Fibroblast of skin of scalp (primary cell): ENCODE data around the gene SHB.
A peak's percentile ranks its signal among the peaks of the same experiment; 100 is the strongest.

Experiments used
- DNase-seq: peaks from one replicate; pipeline ENCODE4 v3.0.0-alpha.2; 2013

The SHB gene

GRCh38 chr9:38022203-38022895 is 46.7 kb downstream of the SHB start:
- no peak for DNase-seq

- DNase-seq = no peak
Measured at GRCh38 chr9:38020151-38021076, 48.6 kb downstream of the SHB start.

DNA sequence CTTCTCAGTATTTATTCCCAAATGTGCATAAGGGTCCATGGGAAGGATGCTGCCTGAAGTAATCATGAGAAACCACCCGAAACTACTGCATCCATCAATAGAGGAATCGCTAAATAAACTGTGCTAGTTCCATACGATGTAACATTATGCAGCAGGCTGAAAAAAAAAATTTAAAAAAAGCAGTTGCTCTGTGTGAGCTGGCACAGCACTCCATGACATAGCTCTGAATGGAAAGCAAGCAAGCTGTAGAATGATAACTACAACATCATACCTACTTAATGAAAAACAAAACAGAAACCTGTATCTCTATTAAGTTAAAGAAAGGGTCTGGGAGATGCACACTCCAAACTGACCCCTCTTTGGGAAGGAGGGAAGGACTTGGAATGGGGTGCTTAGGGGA is 49.3 kb downstream of the SHB start:
- no peak for DNase-seq

DNA sequence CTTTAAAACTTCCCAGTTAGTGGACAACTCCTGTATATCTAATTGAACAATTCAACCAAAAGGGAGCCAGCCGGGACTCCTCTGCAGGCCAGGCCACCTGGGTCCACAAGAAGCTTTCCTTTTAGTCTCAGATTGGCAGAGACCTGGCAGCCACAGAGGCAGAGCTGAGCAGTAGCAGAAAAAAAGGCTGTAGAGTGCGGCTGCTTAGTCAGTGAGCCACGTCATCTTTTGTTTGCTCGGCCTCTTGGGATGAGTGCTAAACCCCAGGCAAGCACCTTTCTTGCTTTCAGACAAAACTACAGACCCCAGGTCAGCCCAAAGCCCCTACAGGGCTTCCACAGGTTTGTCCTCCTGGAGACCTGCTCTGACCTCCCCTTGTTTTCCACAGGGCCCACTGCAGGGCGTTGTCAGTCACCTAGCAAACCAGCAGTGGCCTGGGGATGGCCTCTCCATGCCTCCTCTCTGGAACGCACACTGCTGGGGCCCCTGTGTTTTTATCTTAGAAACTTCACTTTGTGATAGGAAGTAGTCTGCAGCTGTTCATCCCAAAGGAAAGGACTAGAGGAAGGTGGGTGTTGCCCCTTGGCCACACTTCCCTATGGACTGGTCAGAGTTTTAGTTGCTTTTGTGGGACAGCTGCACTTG is 49.9 kb downstream of the SHB start:
- peak; percentile 74 for DNase-seq

GRCh38 chr9:38018241-38018957 is 50.6 kb downstream of the SHB start:
- DNase-seq = peak; percentile 43

GRCh38 chr9:38017885-38018186 is 51.2 kb downstream of the SHB start:
- no peak for DNase-seq

DNA sequence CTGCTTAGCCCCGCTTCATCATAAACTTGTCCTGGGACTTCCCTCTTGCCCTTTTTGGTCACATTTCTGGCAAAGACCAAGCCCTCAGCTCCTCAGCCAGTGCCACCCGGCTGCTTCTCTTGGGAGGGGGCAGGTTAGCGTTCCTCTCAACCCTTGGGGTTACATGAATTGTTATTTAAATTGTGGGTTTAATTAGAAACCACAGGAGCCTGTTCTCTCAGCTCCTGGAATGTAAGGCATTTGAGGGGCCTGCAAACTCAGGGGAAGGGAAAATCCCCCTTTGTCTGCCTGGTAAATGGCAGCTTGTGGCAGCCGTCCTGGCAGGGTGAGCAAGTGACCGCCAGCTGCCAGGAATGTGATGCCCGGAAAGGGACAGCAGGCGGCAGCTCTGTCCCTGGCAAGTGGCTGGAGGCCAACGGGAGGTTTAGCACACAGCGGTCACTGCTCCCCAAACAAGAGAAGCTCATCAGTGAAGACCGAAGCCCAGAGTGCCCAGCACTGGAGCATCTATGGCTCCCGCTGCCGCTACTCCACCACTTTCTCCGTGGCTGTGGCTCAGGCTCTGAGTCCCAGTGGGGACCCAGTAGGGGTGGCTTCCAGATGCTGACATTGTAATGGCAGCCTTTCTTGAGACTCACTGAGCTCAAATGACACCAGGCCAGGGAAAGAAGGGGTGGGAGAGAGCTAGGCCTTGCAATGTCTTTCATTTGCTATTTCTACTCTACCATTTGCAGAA is 51.7 kb downstream of the SHB start:
- peak; percentile 91 for DNase-seq

- peak; percentile 83 for DNase-seq
Measured at GRCh38 chr9:38016375-38017135, 52.5 kb downstream of the SHB start.

DNA sequence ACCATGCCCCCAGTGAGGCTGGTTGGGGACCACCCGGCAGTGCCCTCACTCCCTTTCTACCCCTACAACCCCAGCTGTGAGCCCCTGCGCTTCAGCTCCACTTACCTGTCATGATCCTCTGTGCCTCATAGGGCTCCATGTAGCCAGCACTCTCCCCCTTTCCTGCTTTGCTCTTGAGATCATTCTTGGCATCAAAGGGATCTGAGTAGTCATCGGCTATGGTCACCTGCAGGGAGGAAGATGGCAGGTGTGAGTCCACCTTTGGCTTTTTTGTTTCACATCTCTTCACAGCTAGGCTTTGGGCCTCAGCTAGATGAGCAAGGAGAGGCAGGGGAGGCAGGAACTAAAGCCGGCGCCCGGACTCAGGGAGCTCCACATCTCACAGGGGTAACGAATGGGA is 53.1 kb downstream of the SHB start:
- no peak for DNase-seq

DNA sequence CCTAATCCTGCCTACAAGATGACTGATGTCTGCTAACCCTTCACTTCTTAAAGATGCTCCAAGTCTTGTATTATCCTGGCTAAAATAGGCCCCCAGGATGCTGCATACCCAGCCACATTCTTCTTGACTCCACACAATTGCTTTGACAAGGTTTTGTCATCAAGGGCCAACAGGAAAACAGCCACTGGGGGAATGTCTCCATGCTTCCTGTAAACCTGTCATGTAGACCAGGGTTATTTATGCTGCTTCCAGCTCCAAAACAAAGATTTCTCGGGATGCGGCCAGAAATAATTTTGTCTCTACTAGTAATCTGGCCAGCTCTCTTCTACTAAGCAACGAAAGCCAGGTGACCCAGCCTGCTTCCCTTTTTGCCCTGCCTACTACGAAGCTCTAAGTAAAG is 53.8 kb downstream of the SHB start:
- no peak for DNase-seq

DNA sequence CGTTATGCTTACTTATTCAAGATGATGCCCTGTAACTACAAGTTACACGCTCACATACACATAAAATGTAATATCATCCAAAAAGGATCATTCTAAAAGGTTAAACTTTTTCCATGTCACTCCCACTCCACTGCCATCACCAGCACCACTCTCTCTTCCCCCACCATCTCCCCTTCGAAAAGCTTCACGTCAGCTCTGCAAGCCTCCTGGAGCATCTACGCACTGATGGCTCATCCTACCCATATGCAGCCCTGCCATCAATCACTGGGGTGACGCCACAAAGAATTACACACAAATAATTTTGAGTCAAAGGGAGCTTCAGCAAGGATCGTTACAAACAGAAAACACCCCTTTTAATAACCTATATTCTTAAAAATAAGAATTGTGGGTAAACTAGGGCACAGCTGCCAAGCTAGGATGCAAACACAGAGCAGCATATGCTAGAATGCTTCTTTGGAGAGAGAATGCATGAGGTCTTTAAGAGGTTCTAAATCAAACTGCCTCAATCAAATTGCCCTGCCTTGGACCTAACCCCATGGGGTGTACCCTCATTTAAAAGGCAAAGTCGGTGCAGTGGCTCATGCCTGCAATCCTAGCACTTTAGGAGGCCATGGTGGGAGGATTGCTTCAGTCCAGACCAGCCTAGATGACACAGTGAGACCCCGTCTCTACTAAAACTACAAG is 56.1 kb downstream of the SHB start:
- no peak for DNase-seq

GRCh38 chr9:38011991-38012390 is 57.0 kb downstream of the SHB start:
- no peak for DNase-seq

GRCh38 chr9:38010918-38011704 is 57.9 kb downstream of the SHB start:
- no peak for DNase-seq

DNA sequence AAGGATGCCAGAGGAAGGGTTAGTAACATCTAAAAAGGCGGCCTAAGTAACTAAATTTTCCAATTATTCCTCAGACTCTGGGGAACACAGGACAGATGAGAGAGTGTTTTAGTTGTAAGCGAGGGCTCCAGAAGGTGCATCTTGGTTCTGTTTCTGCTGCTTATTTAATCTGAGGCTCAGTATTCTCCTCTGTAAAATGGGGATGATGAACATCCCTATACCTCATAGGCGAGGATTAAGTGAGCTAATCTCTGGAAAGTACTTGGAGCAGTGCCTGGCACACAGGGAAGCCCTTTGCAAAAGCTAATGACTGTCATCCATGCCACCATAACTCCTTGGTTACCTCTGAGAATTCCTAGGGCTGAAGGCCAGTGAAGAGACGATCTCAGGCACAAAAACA is 59.0 kb downstream of the SHB start:
- DNase-seq = no peak

DNA sequence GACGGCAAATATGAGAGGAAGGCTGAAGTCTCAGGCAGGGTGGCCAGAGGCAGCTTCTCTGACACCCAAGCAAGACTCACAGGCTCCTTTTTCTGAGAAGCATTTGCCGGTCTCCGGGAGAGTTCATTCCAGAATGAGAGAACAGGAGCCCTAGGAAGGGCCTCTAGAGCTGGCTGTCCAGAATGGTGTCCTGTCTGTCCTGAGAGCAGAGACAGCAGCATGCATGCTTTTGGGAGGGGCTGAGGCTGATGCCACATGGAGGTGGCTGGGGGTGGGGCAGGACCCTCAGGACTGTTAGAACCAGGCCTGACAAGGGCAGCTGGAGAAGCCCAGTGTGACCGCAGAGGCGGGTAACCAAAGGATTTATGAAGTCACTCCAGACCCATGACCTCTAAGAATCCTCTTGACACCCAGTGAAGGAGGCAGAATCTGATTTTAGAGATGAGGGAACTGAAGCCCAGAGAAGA is 60.0 kb downstream of the SHB start:
- no peak for DNase-seq

DNA sequence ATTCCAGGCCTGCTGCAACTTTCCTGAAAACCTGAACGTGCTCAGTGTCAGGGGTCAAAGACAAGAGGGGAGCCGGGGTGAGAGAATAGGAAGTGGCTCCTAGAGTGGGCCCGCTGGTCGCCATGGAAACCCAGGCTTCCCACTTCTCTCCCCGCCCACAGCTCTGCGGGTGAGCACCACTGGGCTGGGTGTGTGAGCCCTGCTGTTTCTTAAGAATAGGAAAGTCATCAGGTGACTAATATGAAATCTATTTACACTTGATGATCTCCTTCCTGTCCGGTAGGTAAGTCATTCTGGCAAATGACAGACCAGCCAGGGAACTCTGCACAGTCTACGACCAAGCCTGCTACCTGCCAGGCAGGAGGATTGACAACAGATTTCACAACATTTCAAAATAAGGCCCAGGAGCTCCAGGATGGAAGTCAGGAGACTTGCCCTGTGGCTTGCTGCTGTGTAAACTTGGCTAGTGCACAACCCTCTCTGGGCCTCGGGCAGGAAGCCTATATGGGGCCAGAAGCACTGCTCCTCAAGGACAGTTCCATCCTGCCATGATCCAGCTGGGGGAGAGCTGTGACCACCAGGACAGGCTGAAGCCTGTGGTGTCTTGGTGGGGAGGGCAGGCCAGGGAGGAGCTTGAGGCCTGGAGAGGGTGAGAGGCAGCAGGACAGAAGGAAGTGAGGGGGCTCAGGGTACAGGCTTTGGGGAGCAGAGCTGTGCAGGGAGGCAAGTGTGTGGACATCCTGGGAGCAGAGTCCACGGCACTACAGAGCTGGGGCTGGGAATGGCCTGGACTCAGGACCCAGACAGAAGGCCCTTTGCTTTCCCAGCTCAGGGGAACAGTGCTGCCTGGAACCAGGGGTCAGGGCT is 60.6 kb downstream of the SHB start:
- DNase-seq = peak; percentile 89

GRCh38 chr9:38007016-38007415 is 62.0 kb downstream of the SHB start:
- no peak for DNase-seq

- DNase-seq = no peak
Measured at GRCh38 chr9:38006163-38006562, 62.9 kb downstream of the SHB start.
